Measurements from ENCODE around the gene MTTP. TPM values are rescaled to one million over a fixed set of nuclear protein-coding genes. Genes with fewer than 3 reads are reported as not detected.

Gene MTTP
- total and polyA plus RNA-seq, 2 experiments from 2014 or later, result 40.1 to 92.2 TPM

DNA sequence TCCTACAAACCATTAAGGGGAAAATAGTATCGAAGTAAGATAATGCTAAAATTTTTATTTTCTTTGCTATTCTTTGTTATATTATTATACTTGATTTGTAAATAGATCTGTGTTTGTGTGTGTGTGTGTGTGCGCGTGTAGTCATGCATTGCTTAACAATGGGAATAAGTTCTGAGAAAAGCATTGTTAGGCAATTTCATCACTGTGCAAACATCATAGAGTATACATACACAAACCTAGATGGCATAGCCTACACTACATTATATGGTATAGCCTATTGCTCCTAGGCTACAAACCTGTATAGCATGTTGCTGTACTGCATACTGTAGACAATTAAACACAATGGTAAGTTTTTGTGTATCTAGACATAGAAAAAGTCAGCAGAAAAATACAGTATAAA, 17.1 kb downstream of the MTTP start:
- TF ChIP-seq EZH2 (IDR thresholded peaks at IDR 0.05; ENCODE audit: borderline replicate concordance), result no peak
- TF ChIP-seq, protein P1, sequence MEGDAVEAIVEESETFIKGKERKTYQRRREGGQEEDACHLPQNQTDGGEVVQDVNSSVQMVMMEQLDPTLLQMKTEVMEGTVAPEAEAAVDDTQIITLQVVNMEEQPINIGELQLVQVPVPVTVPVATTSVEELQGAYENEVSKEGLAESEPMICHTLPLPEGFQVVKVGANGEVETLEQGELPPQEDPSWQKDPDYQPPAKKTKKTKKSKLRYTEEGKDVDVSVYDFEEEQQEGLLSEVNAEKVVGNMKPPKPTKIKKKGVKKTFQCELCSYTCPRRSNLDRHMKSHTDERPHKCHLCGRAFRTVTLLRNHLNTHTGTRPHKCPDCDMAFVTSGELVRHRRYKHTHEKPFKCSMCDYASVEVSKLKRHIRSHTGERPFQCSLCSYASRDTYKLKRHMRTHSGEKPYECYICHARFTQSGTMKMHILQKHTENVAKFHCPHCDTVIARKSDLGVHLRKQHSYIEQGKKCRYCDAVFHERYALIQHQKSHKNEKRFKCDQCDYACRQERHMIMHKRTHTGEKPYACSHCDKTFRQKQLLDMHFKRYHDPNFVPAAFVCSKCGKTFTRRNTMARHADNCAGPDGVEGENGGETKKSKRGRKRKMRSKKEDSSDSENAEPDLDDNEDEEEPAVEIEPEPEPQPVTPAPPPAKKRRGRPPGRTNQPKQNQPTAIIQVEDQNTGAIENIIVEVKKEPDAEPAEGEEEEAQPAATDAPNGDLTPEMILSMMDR (IDR thresholded peaks at IDR 0.05; ENCODE audit: poor library complexity), result no peak
- no peaks in the 10 kb centered on the region for H3K36me3 ChIP-seq (replicated peaks; ENCODE audit: insufficient read depth, low read depth)
- H2AFZ ChIP-seq, result no peak overlapping the region
- no peaks in the 10 kb centered on the region for H3K9me3 ChIP-seq (ENCODE audit: low read depth)
- no peaks in the 10 kb centered on the region for H4K20me1 ChIP-seq (ENCODE audit: insufficient read depth, poor library complexity, severe bottlenecking)
- H3K4me2 ChIP-seq, result no peak overlapping the region
- peaks cover 10% of the 10 kb centered on the region for H3K4me1 ChIP-seq (ENCODE audit: insufficient read depth)
- H3K79me2 ChIP-seq, result no peaks in the 10 kb centered on the region
- WGBS (ENCODE audit: low lambda C conversion rate, missing lambda C conversion rate), result 95% methylated on average over 3 of the region's 3 CpGs
- no peaks in the 10 kb centered on the region for H3K27me3 ChIP-seq
- H3K9me2 ChIP-seq (replicated peaks; ENCODE audit: insufficient read depth), result no peaks in the 10 kb centered on the region
- no peak overlapping the region for H3K4me3 ChIP-seq
- no peak overlapping the region for H3K27ac ChIP-seq
- DNase-seq (ENCODE audit: low spot score), result no peak

DNA sequence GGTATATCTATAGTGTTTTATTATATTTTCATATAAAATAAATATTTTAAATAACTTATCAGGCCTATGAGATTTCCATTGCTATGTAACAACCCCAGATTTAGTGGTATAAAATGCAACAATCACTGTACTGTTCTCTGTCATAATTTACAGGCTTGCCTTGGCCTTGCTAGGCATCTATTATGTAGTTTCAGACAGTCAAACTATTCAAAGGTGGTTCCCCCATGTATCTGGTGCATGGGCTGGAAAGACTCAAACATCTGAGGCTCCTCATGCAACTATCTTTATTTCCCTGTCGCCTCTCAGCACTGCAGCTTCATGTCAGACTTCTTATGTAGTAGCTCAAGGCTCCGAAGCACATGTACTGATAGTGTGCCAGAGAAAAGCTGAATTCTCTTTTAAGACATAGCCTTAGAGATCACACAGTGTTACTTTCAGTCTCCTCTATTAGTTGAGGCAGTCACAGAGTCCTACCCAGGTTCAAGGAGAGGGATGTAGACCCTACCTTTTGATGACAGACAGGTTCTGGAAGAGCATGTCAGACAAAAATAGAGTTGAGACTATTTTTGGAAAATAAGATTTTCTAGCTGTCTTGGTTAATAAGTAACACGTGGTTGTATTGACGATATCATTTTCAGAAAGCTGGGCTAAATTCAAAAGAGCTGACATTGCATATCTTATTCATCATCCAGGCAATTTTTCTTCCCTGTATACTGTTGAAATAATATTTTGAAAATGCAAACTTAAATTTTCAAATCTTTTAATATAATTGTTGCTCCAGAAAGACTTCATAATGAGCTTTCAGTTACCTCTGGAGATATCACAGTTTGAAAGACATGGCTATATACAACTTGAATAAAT, 19.4 kb downstream of the MTTP start:
- Histone ChIP-seq H3K79me2 (no peaks in the 10 kb centered on the region), H3K9me2 (replicated peaks; ENCODE audit: insufficient read depth) (no peaks in the 10 kb centered on the region), H2AFZ (no peak overlapping the region), H3K27me3 (no peaks in the 10 kb centered on the region), H3K27ac (no peak overlapping the region), H3K36me3 (replicated peaks; ENCODE audit: insufficient read depth, low read depth) (no peaks in the 10 kb centered on the region), H4K20me1 (ENCODE audit: insufficient read depth, poor library complexity, severe bottlenecking) (no peaks in the 10 kb centered on the region), H3K4me2 (no peak overlapping the region), H3K4me1 (ENCODE audit: insufficient read depth) (no peaks in the 10 kb centered on the region), H3K4me3 (no peak overlapping the region), H3K9me3 (ENCODE audit: low read depth) (no peaks in the 10 kb centered on the region)
- WGBS (ENCODE audit: low lambda C conversion rate, missing lambda C conversion rate), result 86% methylated on average over 4 of the region's 4 CpGs
- TF ChIP-seq EZH2 (IDR thresholded peaks at IDR 0.05; ENCODE audit: borderline replicate concordance), result no peak
- TF ChIP-seq, protein P1 (IDR thresholded peaks at IDR 0.05; ENCODE audit: poor library complexity), result no peak
- no peak for TF ChIP-seq EZH2phosphoT487 (IDR thresholded peaks at IDR 0.05; ENCODE audit: low read depth, severe bottlenecking, unreplicated experiment)
- no peak for DNase-seq (ENCODE audit: low spot score)

DNA sequence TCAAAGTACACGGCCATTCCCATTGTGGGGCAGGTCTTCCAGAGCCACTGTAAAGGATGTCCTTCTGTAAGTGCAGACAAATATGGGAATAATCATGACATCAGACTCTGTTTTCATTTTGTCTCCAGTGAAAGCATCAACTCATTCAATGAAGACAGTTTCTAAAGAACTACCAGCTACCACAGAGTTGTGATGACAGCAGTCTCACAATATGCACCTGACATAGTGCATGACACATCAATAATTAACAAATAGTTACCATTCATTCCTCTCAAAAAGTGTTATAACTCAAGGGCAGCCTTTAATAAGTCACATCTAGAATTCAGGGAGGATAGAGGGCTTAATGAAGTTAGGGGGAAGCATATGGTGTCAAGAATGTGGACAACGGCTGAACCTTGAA, 20.2 kb downstream of the MTTP start:
- Histone ChIP-seq H3K4me1 (ENCODE audit: insufficient read depth) (no peaks in the 10 kb centered on the region), H4K20me1 (ENCODE audit: insufficient read depth, poor library complexity, severe bottlenecking) (peaks cover 3% of the 10 kb centered on the region), H3K36me3 (replicated peaks; ENCODE audit: insufficient read depth, low read depth) (no peaks in the 10 kb centered on the region), H3K9me3 (ENCODE audit: low read depth) (no peaks in the 10 kb centered on the region), H3K9me2 (replicated peaks; ENCODE audit: insufficient read depth) (no peaks in the 10 kb centered on the region), H3K4me3 (no peak overlapping the region), H3K4me2 (no peak overlapping the region), H3K79me2 (no peaks in the 10 kb centered on the region), H2AFZ (no peak overlapping the region), H3K27ac (no peak overlapping the region), H3K27me3 (no peaks in the 10 kb centered on the region)
- WGBS (ENCODE audit: low lambda C conversion rate, missing lambda C conversion rate), result 96% methylated on average over 2 of the region's 2 CpGs
- DNase-seq (ENCODE audit: low spot score), result no peak
- no peak for TF ChIP-seq EZH2 (IDR thresholded peaks at IDR 0.05; ENCODE audit: borderline replicate concordance)
- TF ChIP-seq, protein P1 (IDR thresholded peaks at IDR 0.05; ENCODE audit: poor library complexity), result no peak
- TF ChIP-seq EZH2phosphoT487 (IDR thresholded peaks at IDR 0.05; ENCODE audit: low read depth, severe bottlenecking, unreplicated experiment), result no peak

All from hepatocyte (in vitro differentiated cells).